ENCODE measurements around the gene ATG13. TPM values are rescaled to one million over a fixed set of nuclear protein-coding genes. Genes with fewer than 3 reads are reported as not detected.

The ATG13 gene
- total and polyA plus RNA-seq, 8 donors = 27.5 to 59.6 (median 40.5) TPM

- intact Hi-C loops (cut with DNase I) = no loop called here
- Histone ChIP-seq H3K27me3 (no peaks in the 10 kb centered on the region), H3K4me3 (no peak overlapping the region), H3K27ac (no peak overlapping the region), H3K4me1 (peaks cover 0 to 6% (median 0%) of the 10 kb centered on the region in 3 donors), H3K36me3 (no peaks in the 10 kb centered on the region), H3K9me3 (no peaks in the 10 kb centered on the region)
- no peak for FAIRE-seq
- no peak for TF ChIP-seq CTCF (IDR thresholded peaks at IDR 0.05)
- ATAC-seq = no peak
- 83% methylated on average over 6 of the region's 6 CpGs for WGBS, 2 donors
- no peak for DNase-seq
These were observed 19.6 kb upstream of the ATG13 start for GRCh38 chr11:46597609-46598219.

- TF ChIP-seq CTCF (IDR thresholded peaks at IDR 0.05) = no peak
- Histone ChIP-seq H3K36me3 (no peaks in the 10 kb centered on the region), H3K27ac (no peak overlapping the region), H3K27me3 (no peaks in the 10 kb centered on the region), H3K4me3 (no peak overlapping the region), H3K4me1 (peaks cover 0 to under 1% (median 0%) of the 10 kb centered on the region in 3 donors), H3K9me3 (no peaks in the 10 kb centered on the region)
- WGBS, 2 donors = 90 to 93% methylated on average over 8 of the region's 8 CpGs
- peak in 1 of 4 donors; percentile 38 for ATAC-seq
- DNase-seq = no peak
- intact Hi-C loops (cut with DNase I) = no loop called here
- FAIRE-seq = no peak
These were observed 17.8 kb upstream of the ATG13 start for GRCh38 chr11:46599340-46600193.

- Histone ChIP-seq H3K36me3 (no peaks in the 10 kb centered on the region), H3K4me3 (no peak overlapping the region), H3K27ac (no peak overlapping the region), H3K27me3 (no peaks in the 10 kb centered on the region), H3K9me3 (no peaks in the 10 kb centered on the region), H3K4me1 (no peaks in the 10 kb centered on the region)
- FAIRE-seq (no peak), ATAC-seq (no peak), DNase-seq (no peak)
- 82 to 84% methylated on average over 3 of the region's 3 CpGs for WGBS, 2 donors
- TF ChIP-seq CTCF (IDR thresholded peaks at IDR 0.05) = no peak
- intact Hi-C loops (cut with DNase I) = no loop called here
These were observed 17.0 kb upstream of the ATG13 start for GRCh38 chr11:46600194-46600960.

- H3K36me3 ChIP-seq = no peaks in the 10 kb centered on the region
- no peak for ATAC-seq
- H3K27ac ChIP-seq = no peak overlapping the region
- 63 to 80% methylated on average over 1 of the region's 1 CpG for WGBS, 2 donors
- TF ChIP-seq CTCF (IDR thresholded peaks at IDR 0.05) = no peak
- H3K4me1 ChIP-seq = no peaks in the 10 kb centered on the region
- no peak for FAIRE-seq
- intact Hi-C loops (cut with DNase I) = no loop called here
- H3K27me3 ChIP-seq = no peaks in the 10 kb centered on the region
- H3K4me3 ChIP-seq = no peak overlapping the region
- DNase-seq = no peak
- H3K9me3 ChIP-seq = no peaks in the 10 kb centered on the region
These were observed 16.2 kb upstream of the ATG13 start for GRCh38 chr11:46601129-46601528.
